Fibroblast of lung (primary cell): ENCODE data around the gene FAM204A. TPM values are rescaled to one million over a fixed set of nuclear protein-coding genes. Genes with fewer than 3 reads are reported as not detected.

Experiments used
- DNase-seq, 2 donors: peaks; one replicate each; pipeline versions ENCODE4 v3.0.0 to v3.0.0-alpha.2; 2010; ENCODE audit warnings: low read depth in 2 of 2
- H2AFZ ChIP-seq: 2 replicates; pipeline ENCODE4 v1.5.1; 2012; ENCODE audit warnings: low read length, control low read depth, inconsistent platforms
- H3K27ac ChIP-seq: 2 replicates; pipeline ENCODE4 v1.5.1; 2011; ENCODE audit warnings: low read length, control low read depth; ENCODE audit not compliant: insufficient read depth
- H3K27me3 ChIP-seq: 2 replicates; pipeline ENCODE4 v1.5.1; 2011; ENCODE audit warnings: mild to moderate bottlenecking, low read length; ENCODE audit not compliant: control insufficient read depth, insufficient read depth
- H3K36me3 ChIP-seq: 2 replicates; pipeline ENCODE4 v1.5.1; 2011; ENCODE audit warnings: low read length; ENCODE audit not compliant: control insufficient read depth, insufficient read depth
- H3K4me1 ChIP-seq: 2 replicates; pipeline ENCODE4 v1.5.1; 2011; ENCODE audit warnings: low read length; ENCODE audit not compliant: control insufficient read depth, insufficient read depth; ENCODE audit errors: extremely low read depth
- H3K4me2 ChIP-seq: 2 replicates; pipeline ENCODE4 v1.5.1; 2011; ENCODE audit warnings: low read length, control low read depth; ENCODE audit not compliant: insufficient read depth; ENCODE audit errors: extremely low read depth
- H3K4me3 ChIP-seq, 4 experiments: fragments of 200-600 bp in 1 of 4; sonication (generic) in 1 of 4; replicated peaks in 1 of 4; 2 replicates each; pipeline ENCODE4 v1.5.1; 2011 to 2016; ENCODE audit warnings: low read length in 4 of 4, low read depth in 3 of 4, mild to moderate bottlenecking in 3 of 4, control low read depth in 2 of 4, inconsistent platforms in 1 of 4, mixed read lengths in 1 of 4; ENCODE audit not compliant: insufficient read depth in 1 of 4; ENCODE audit errors: control extremely low read depth in 1 of 4
- H3K79me2 ChIP-seq: 2 replicates; pipeline ENCODE4 v1.5.1; 2012; ENCODE audit warnings: mild to moderate bottlenecking, low read length, inconsistent platforms; ENCODE audit not compliant: control insufficient read depth, insufficient read depth
- H3K9ac ChIP-seq: 2 replicates; pipeline ENCODE4 v1.5.1; 2011; ENCODE audit warnings: mild to moderate bottlenecking, low read length, control low read depth; ENCODE audit not compliant: insufficient read depth
- H3K9me3 ChIP-seq: 2 replicates; pipeline ENCODE4 v1.5.1; 2012; ENCODE audit warnings: low read depth, low read length; ENCODE audit not compliant: control insufficient read depth, insufficient read depth
- H4K20me1 ChIP-seq: 2 replicates; pipeline ENCODE4 v1.5.1; 2011; ENCODE audit warnings: low read length; ENCODE audit not compliant: control insufficient read depth, insufficient read depth; ENCODE audit errors: extremely low read depth
- CTCF ChIP-seq, 2 donors: IDR thresholded peaks in 1 of 2; conservative IDR thresholded peaks in 1 of 2; 1 replicate in 1 of 2; 2 replicates in 1 of 2; pipeline ENCODE4 v1.5.1; 2011 to 2012; ENCODE audit warnings: low read length in 2 of 2, control low read depth in 1 of 2, inconsistent platforms in 1 of 2, low read depth in 1 of 2, mild to moderate bottlenecking in 1 of 2
- EZH2 ChIP-seq: IDR thresholded peaks from 2 replicates; pipeline ENCODE4 v1.5.1; 2012; ENCODE audit warnings: low read length, control low read depth, mild to moderate bottlenecking; ENCODE audit errors: missing control alignments
- polyA minus RNA-seq: library from RNA; depleted of rRNA, polyadenylated mRNA; stranded (reverse); fragments of >200 nt; gene quantifications from 2 replicates; pipeline ENCODE4 v1.2.3, GENCODE V29; 2011; ENCODE audit warnings: low replicate concordance
- polyA plus RNA-seq, 2 donors: library from polyadenylated mRNA; depleted of rRNA in 1 of 2; stranded (reverse) in 1 of 2; unstranded in 1 of 2; fragments of >200 nt; gene quantifications; 2 replicates each; pipeline ENCODE4 v1.2.1, GENCODE V29; 2011 to 2012; ENCODE audit warnings: missing spikeins in 1 of 2
- total RNA-seq: library from RNA; depleted of rRNA; stranded (reverse); fragments of >200 nt; gene quantifications from 2 replicates; pipeline ENCODE4 v1.2.1, GENCODE V29; 2014

The FAM204A gene
- total RNA-seq, result 42.1 and 47.2 TPM in 2 replicates
- 49.6 and 54.8 TPM in 2 replicates for polyA plus RNA-seq
- polyA plus RNA-seq (2012), result 54.2 and 61.5 TPM in 2 replicates
- 12.1 and 34.3 TPM in 2 replicates for polyA minus RNA-seq

GRCh38 chr10:118341791-118342637 is at the start of gene FAM204A:
TSS of gene FAM204A (minus strand) at chr10:118342324. CDS start at chr10:118336415, 5,909 bp downstream.
- Histone ChIP-seq H3K9ac (peak within 1 kb of the TSS; percentile 88), H3K79me2 (peaks cover 32% of the 10 kb centered on the region), H4K20me1 (no peaks in the 10 kb centered on the region), H3K36me3 (no peaks in the 10 kb centered on the region), H3K9me3 (no peaks in the 10 kb centered on the region), H3K4me1 (peaks cover 4% of the 10 kb centered on the region), H3K4me3 (peak within 1 kb of the TSS; percentile 91 to 99 (median 95)), H3K27me3 (no peaks in the 10 kb centered on the region), H3K4me2 (peak within 1 kb of the TSS; percentile 98), H2AFZ (peak within 1 kb of the TSS; percentile 99), H3K27ac (peak within 1 kb of the TSS; percentile 80)
- TF ChIP-seq EZH2, result no peak
- no peak for TF ChIP-seq CTCF (conservative IDR thresholded peaks at IDR 0.05 in 1 of 2, IDR thresholded peaks at IDR 0.05 in 1 of 2; ENCODE audit: low read depth in 1 of 2, low read length in 2 of 2)
- DNase-seq, result peak; percentile 89 to 93

- Histone ChIP-seq H4K20me1 (no peaks in the 10 kb centered on the region), H3K4me1 (no peaks in the 10 kb centered on the region), H3K4me2 (no peak overlapping the region), H3K27me3 (no peaks in the 10 kb centered on the region), H2AFZ (no peak overlapping the region), H3K79me2 (no peaks in the 10 kb centered on the region), H3K4me3 (no peak overlapping the region), H3K27ac (no peak overlapping the region), H3K9ac (no peak overlapping the region), H3K36me3 (no peaks in the 10 kb centered on the region), H3K9me3 (no peaks in the 10 kb centered on the region)
- no peak for TF ChIP-seq CTCF (conservative IDR thresholded peaks at IDR 0.05 in 1 of 2, IDR thresholded peaks at IDR 0.05 in 1 of 2; ENCODE audit: low read depth in 1 of 2, low read length in 2 of 2)
- TF ChIP-seq EZH2, result no peak
- DNase-seq, result no peak
Observed at GRCh38 chr10:118383699-118384098, 41.6 kb upstream of the FAM204A start.

GRCh38 chr10:118383063-118383689 is 41.1 kb upstream of the FAM204A start:
- Histone ChIP-seq H3K36me3 (no peaks in the 10 kb centered on the region), H3K9ac (no peak overlapping the region), H3K9me3 (no peaks in the 10 kb centered on the region), H3K4me2 (no peak overlapping the region), H3K4me3 (no peak overlapping the region), H4K20me1 (no peaks in the 10 kb centered on the region), H2AFZ (no peak overlapping the region), H3K79me2 (no peaks in the 10 kb centered on the region), H3K27ac (no peak overlapping the region), H3K4me1 (no peaks in the 10 kb centered on the region), H3K27me3 (no peaks in the 10 kb centered on the region)
- TF ChIP-seq CTCF (conservative IDR thresholded peaks at IDR 0.05 in 1 of 2, IDR thresholded peaks at IDR 0.05 in 1 of 2; ENCODE audit: low read depth in 1 of 2, low read length in 2 of 2), result no peak
- no peak for TF ChIP-seq EZH2
- DNase-seq, result no peak
